ENCODE measurements around the gene MAP4K2. TPM values are rescaled to one million over a fixed set of nuclear protein-coding genes. Genes with fewer than 3 reads are reported as not detected.

MAP4K2 gene
- total RNA-seq, 4 donors from 2014 or later: 11.1 to 25.0 (median 17.1) TPM

DNA sequence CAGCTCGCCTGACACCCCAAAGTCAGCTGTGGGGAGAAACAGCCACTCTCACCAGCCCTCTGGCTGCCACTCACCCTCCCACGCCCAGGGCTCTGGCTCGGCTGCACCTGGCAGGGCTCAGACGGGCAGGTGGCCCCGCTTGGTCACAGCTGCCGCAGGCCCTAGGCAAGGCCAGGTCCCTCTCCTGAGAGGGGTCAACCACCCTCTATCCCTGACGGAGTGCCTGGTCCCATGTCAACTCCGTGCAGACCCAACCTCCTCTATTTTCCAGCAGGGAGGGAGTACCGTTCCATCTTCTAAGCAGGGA, 1.9 kb downstream of the MAP4K2 start:
- WGBS: 81% methylated on average over 8 of the region's 9 CpGs
- H3K9me3 ChIP-seq: no peaks in the 10 kb centered on the region
- no peak for TF ChIP-seq EP300 (IDR thresholded peaks at IDR 0.05)
- TF ChIP-seq POLR2A (IDR thresholded peaks at IDR 0.05; ENCODE audit: low read depth): no peak
- TF ChIP-seq POLR2AphosphoS5 (IDR thresholded peaks at IDR 0.05): no peak
- peaks cover 22 to 67% (median 56%) of the 10 kb centered on the region in 4 donors for H3K36me3 ChIP-seq
- no peaks in the 10 kb centered on the region for H3K27me3 ChIP-seq
- intact Hi-C loops (cut with DNase I): no loop called here
- DNase-seq (ENCODE audit: extremely low spot score): no peak
- H3K4me1 ChIP-seq: peaks cover 20 to 38% (median 29%) of the 10 kb centered on the region in 4 donors
- H3K27ac ChIP-seq (replicated peaks in 1 of 4): peak overlapping the region in 3 of 4 donors; percentile 85 to 93 (median 87)
- H3K4me3 ChIP-seq: no peak overlapping the region

- TF ChIP-seq POLR2AphosphoS5 (IDR thresholded peaks at IDR 0.05) (no peak), POLR2A (IDR thresholded peaks at IDR 0.05; ENCODE audit: low read depth) (no peak), EP300 (IDR thresholded peaks at IDR 0.05) (no peak)
- TF ChIP-seq, protein P1, sequence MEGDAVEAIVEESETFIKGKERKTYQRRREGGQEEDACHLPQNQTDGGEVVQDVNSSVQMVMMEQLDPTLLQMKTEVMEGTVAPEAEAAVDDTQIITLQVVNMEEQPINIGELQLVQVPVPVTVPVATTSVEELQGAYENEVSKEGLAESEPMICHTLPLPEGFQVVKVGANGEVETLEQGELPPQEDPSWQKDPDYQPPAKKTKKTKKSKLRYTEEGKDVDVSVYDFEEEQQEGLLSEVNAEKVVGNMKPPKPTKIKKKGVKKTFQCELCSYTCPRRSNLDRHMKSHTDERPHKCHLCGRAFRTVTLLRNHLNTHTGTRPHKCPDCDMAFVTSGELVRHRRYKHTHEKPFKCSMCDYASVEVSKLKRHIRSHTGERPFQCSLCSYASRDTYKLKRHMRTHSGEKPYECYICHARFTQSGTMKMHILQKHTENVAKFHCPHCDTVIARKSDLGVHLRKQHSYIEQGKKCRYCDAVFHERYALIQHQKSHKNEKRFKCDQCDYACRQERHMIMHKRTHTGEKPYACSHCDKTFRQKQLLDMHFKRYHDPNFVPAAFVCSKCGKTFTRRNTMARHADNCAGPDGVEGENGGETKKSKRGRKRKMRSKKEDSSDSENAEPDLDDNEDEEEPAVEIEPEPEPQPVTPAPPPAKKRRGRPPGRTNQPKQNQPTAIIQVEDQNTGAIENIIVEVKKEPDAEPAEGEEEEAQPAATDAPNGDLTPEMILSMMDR (IDR thresholded peaks at IDR 0.05): no peak
- Histone ChIP-seq H3K27me3 (no peaks in the 10 kb centered on the region), H3K4me3 (no peak overlapping the region), H3K9me3 (no peaks in the 10 kb centered on the region), H3K36me3 (peaks cover 25 to 67% (median 56%) of the 10 kb centered on the region in 4 donors), H3K27ac (replicated peaks in 1 of 4) (peak overlapping the region in 3 of 4 donors; percentile 51 to 93 (median 87)), H3K4me1 (peaks cover 20 to 38% (median 29%) of the 10 kb centered on the region in 4 donors)
- DNase-seq (ENCODE audit: extremely low spot score): no peak
- 84% methylated on average over 14 of the region's 26 CpGs for WGBS
- intact Hi-C loops (cut with DNase I): no loop called here
Observed at GRCh38 chr11:64800303-64801157, 2.5 kb downstream of the MAP4K2 start.

- H3K4me3 ChIP-seq: no peak overlapping the region
- TF ChIP-seq POLR2AphosphoS5 (IDR thresholded peaks at IDR 0.05): no peak
- no peak for TF ChIP-seq EP300 (IDR thresholded peaks at IDR 0.05)
- TF ChIP-seq, protein P1 (IDR thresholded peaks at IDR 0.05): no peak
- no peak for TF ChIP-seq POLR2A (IDR thresholded peaks at IDR 0.05; ENCODE audit: low read depth)
- peaks cover 20 to 66% (median 51%) of the 10 kb centered on the region in 4 donors for H3K36me3 ChIP-seq
- no peaks in the 10 kb centered on the region for H3K9me3 ChIP-seq
- H3K27me3 ChIP-seq: no peaks in the 10 kb centered on the region
- intact Hi-C loops (cut with DNase I): no loop called here
- H3K4me1 ChIP-seq: peaks cover 20 to 37% (median 29%) of the 10 kb centered on the region in 4 donors
- no peak for DNase-seq (ENCODE audit: extremely low spot score)
- no peak overlapping the region for H3K27ac ChIP-seq (replicated peaks in 1 of 4)
- WGBS: 62% methylated on average over 9 of the region's 14 CpGs
Observed at GRCh38 chr11:64799623-64800302, 3.3 kb downstream of the MAP4K2 start.

DNA sequence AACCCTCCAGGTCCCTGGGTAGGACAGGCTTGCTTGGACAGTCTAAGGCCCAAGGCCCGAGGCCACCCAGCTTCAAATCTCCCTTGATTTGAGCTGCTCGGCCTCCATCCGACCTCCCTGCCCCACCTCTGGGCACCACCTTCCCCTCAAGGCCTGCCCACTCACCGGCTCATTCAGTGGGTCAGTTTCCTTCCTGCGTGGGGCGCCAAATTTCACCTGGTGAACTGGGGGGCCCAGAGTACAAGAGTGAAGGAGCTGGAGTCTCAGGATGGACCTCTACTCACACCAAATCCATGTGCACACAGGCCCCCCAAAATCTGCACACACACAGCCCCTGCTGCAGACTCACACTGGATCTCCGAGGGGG, 3.8 kb downstream of the MAP4K2 start:
- Histone ChIP-seq H3K27me3 (no peaks in the 10 kb centered on the region), H3K4me3 (no peak overlapping the region), H3K36me3 (peaks cover 15 to 63% (median 48%) of the 10 kb centered on the region in 4 donors), H3K27ac (replicated peaks in 1 of 4) (no peak overlapping the region), H3K9me3 (no peaks in the 10 kb centered on the region), H3K4me1 (peaks cover 15 to 32% (median 24%) of the 10 kb centered on the region in 4 donors)
- no peak for TF ChIP-seq EP300 (IDR thresholded peaks at IDR 0.05)
- no peak for TF ChIP-seq POLR2A (IDR thresholded peaks at IDR 0.05; ENCODE audit: low read depth)
- TF ChIP-seq, protein P1 (IDR thresholded peaks at IDR 0.05): no peak
- no peak for TF ChIP-seq POLR2AphosphoS5 (IDR thresholded peaks at IDR 0.05)
- WGBS: 98% methylated on average over 6 of the region's 7 CpGs
- intact Hi-C loops (cut with DNase I): no loop called here
- no peak for DNase-seq (ENCODE audit: extremely low spot score)
